ENCODE results near the gene SNCA. TPM values are rescaled to one million over a fixed set of nuclear protein-coding genes. Genes with fewer than 3 reads are reported as not detected.

SNCA gene
- total RNA-seq, 1 donor from 2014 or later: 16.6 TPM

- Mint-ChIP-seq H3K4me1 (ENCODE audit: unreplicated experiment) (no peaks in the 10 kb centered on the region), H3K4me3 (no peak overlapping the region), H3K27me3 (no peaks in the 10 kb centered on the region), H3K27ac (no peak overlapping the region), H3K9me3 (peaks cover 8% of the 10 kb centered on the region), H3K36me3 (no peaks in the 10 kb centered on the region)
- no peak for TF ChIP-seq CTCF (conservative IDR thresholded peaks at IDR 0.05)
- DNase-seq (ENCODE audit: extremely low spot score, unreplicated experiment): no peak
These were observed 67.1 kb downstream of the SNCA start for GRCh38 chr4:89769856-89770255.

GRCh38 chr4:89767924-89768323 lies 69.0 kb downstream of the SNCA start:
- H3K27ac Mint-ChIP-seq: no peak overlapping the region
- H3K36me3 Mint-ChIP-seq: no peaks in the 10 kb centered on the region
- no peak overlapping the region for H3K4me3 Mint-ChIP-seq
- H3K9me3 Mint-ChIP-seq: no peaks in the 10 kb centered on the region
- TF ChIP-seq CTCF (conservative IDR thresholded peaks at IDR 0.05): no peak
- H3K27me3 Mint-ChIP-seq: no peaks in the 10 kb centered on the region
- DNase-seq (ENCODE audit: extremely low spot score, unreplicated experiment): no peak
- no peaks in the 10 kb centered on the region for H3K4me1 Mint-ChIP-seq (ENCODE audit: unreplicated experiment)

GRCh38 chr4:89765966-89766365 lies 71.0 kb downstream of the SNCA start:
- no peak for TF ChIP-seq CTCF (conservative IDR thresholded peaks at IDR 0.05)
- DNase-seq (ENCODE audit: extremely low spot score, unreplicated experiment): no peak

GRCh38 chr4:89765528-89765927 lies 71.4 kb downstream of the SNCA start:
- Mint-ChIP-seq H3K27me3 (peaks cover 5% of the 10 kb centered on the region), H3K4me3 (no peak overlapping the region), H3K9me3 (no peaks in the 10 kb centered on the region), H3K4me1 (ENCODE audit: unreplicated experiment) (no peaks in the 10 kb centered on the region), H3K36me3 (no peaks in the 10 kb centered on the region), H3K27ac (no peak overlapping the region)
- no peak for DNase-seq (ENCODE audit: extremely low spot score, unreplicated experiment)
- no peak for TF ChIP-seq CTCF (conservative IDR thresholded peaks at IDR 0.05)

More at GRCh38 chr4:89765966-89766365, 71.0 kb downstream of the SNCA start:
- Mint-ChIP-seq H3K36me3 (no peaks in the 10 kb centered on the region), H3K4me1 (ENCODE audit: unreplicated experiment) (no peaks in the 10 kb centered on the region), H3K9me3 (no peaks in the 10 kb centered on the region), H3K27me3 (peaks cover 5% of the 10 kb centered on the region), H3K27ac (no peak overlapping the region), H3K4me3 (no peak overlapping the region)

GRCh38 chr4:89762311-89762710 lies 74.7 kb downstream of the SNCA start:
- no peak for DNase-seq (ENCODE audit: extremely low spot score, unreplicated experiment)
- Mint-ChIP-seq H3K36me3 (no peaks in the 10 kb centered on the region), H3K4me3 (no peak overlapping the region), H3K9me3 (no peaks in the 10 kb centered on the region), H3K27ac (no peak overlapping the region), H3K4me1 (ENCODE audit: unreplicated experiment) (no peaks in the 10 kb centered on the region), H3K27me3 (peaks cover 5% of the 10 kb centered on the region)
- TF ChIP-seq CTCF (conservative IDR thresholded peaks at IDR 0.05): no peak

- no peaks in the 10 kb centered on the region for H3K36me3 Mint-ChIP-seq
These were observed 77.5 kb downstream of the SNCA start for GRCh38 chr4:89759426-89759825.

More at GRCh38 chr4:89759426-89759825, 77.5 kb downstream of the SNCA start:
- Mint-ChIP-seq H3K4me1 (ENCODE audit: unreplicated experiment) (peaks cover 3% of the 10 kb centered on the region), H3K27ac (no peak overlapping the region), H3K9me3 (no peaks in the 10 kb centered on the region), H3K4me3 (no peak overlapping the region), H3K27me3 (peaks cover 5% of the 10 kb centered on the region)
- TF ChIP-seq CTCF (conservative IDR thresholded peaks at IDR 0.05): no peak
- DNase-seq (ENCODE audit: extremely low spot score, unreplicated experiment): no peak
